HG03442 (cell line): ENCODE data around the gene AIF1.
A peak's percentile ranks its signal among the peaks of the same experiment; 100 is the strongest.

Source experiments
- ATAC-seq: cut with Tn5 transposase; IDR thresholded peaks from one replicate; pipeline ENCODE4 v1.9.1; 2021; ENCODE audit warnings: mild to moderate bottlenecking, moderate library complexity; ENCODE audit not compliant: unreplicated experiment

AIF1 gene

DNA sequence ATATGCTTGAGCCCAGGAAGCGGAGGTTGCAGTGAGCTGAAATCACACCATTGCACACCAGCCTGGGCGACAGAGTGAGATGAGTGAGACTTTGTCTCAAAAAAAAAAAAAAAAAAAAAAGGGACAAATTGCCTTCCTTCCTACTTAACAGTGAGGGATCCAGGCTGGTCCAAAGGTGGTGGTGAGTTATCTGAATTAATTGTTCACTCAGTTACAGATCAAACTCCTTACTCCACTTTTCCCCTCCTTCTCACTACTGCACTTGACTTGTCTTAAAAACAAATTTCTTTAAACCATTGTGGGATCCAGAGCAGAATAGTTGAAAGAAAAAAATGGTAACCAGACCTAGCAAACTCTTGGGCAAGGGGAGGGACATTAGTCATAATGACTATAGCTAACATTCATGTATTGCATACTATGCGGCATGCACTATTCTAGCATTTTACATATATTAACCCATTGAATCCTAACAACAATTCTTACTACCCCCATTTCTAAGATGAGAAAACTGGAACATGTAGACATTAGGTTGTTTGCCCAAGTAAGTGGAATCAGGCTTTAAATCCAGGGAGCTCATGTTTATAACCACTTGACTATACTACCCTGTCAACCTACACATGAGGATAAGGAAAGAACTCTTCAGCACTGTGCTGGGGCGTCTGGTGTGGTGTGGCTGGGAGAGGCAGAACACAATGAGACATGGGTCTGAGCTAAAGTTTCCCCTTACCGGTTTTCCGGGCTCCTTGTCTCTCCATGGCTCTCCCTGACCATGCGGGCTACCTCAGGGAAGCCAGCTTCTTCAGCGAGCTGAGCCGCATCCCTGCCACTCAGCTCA lies 48.3 kb downstream of the AIF1 start:
- ATAC-seq: no peak

DNA sequence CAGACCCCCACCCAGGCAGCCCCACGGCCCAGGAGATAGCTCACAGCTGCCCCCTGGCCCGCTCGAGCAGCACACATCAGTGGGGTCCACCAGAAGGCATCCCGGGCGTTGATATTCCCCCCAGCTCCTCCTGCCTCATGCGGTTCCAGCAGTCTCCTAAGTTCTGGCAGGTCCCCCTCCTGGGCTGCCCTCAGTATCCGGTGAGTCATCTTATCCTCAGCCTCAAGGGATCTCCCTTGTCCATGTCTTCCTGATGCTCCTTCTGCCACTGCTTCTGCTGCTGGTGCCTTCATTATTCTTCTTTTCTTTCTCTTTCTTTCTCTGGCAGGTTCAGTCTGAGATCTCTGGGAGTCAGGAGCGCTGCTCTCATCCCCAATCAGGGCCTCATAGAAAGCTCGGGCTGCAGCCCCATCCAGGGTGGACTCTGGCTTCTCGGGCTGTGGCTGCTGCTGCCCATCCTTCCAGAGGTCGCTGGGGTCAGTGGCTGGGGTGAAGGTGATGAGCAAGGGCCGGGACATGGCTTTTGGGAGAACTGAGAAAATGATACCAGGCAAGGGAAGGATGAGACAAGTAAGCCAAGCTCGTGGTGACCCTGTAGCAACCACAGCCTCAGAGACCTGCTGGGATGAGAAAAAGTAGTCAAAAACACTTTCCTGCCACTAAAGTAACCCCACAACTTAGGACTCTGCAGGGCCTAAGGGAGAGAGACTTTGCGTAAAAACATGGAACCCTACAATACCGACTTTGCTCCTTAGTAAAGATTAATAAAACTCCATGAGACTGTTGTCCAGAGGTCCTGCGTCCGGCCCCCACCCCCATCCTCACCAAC lies 49.1 kb downstream of the AIF1 start:
- ATAC-seq: no peak

GRCh38 chr6:31664790-31665500 lies 49.9 kb downstream of the AIF1 start, which contains the start of gene GPANK1:
GPANK1 (minus strand) TSS chr6:31664997; CDS start chr6:31664478, 519 bp downstream.
- ATAC-seq: peak; percentile 27

DNA sequence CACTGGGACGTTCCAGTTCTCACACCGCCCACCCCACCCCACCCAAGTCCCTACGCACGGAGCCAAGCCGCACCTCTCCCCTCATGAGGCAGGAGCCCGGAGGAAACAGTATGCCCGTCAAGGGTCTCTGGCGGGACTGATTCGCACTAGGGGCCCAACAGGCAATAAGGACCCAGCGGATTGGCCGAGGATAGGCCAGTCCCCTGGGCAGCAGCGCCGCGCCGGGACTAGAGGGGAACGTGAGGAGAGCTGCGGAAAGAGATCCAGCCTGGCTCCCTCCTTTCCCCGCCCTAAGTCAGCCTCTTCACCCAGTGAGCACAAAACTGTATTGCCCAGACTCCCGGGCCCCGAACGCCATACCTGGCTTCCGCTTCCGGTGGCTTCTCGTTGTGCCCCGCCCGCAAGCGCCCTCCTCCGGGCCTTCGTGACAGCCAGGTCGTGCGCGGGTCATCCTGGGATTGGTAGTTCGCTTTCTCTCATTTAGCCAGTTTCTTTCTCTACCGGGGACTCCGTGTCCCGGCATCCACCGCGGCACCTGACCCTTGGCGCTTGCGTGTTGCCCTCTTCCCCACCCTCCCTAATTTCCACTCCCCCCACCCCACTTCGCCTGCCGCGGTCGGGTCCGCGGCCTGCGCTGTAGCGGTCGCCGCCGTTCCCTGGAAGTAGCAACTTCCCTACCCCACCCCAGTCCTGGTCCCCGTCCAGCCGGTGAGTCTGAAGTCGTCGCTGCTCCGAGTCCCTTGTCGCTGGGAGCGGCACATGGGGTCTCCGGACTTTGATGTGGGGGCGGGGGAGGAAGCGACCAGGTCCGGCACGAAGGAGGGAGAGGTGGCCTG lies 50.7 kb downstream of the AIF1 start, which contains the start of gene CSNK2B:
Gene CSNK2B (plus strand): TSS at position 580 of the 836 bp plus-strand sequence. CDS start 752 bp downstream, outside the sequence.
- ATAC-seq: peak; percentile 83

GRCh38 chr6:31666337-31666965 lies 51.4 kb downstream of the AIF1 start:
- ATAC-seq: no peak
